Nephron (organoid): ENCODE results near the gene SUPT20H.

Experiments used
- H3K27ac Mint-ChIP-seq, 3 experiments: 2 replicates each; pipeline ENCODE4 v1.8.0; 2020; ENCODE audit warnings: mixed read lengths in 3 of 3, mild to moderate bottlenecking in 2 of 3, moderate library complexity in 1 of 3
- H3K27me3 Mint-ChIP-seq: 2 replicates; pipeline ENCODE4 v1.8.0; 2021; ENCODE audit warnings: low read depth, mild to moderate bottlenecking, moderate library complexity, mixed read lengths
- H3K36me3 Mint-ChIP-seq: 2 replicates; pipeline ENCODE4 v1.8.0; 2020; ENCODE audit warnings: low read depth, mixed read lengths
- H3K4me1 Mint-ChIP-seq: 2 replicates; pipeline ENCODE4 v1.8.0; 2020; ENCODE audit warnings: mixed read lengths
- H3K4me3 Mint-ChIP-seq, 3 experiments: 2 replicates each; pipeline ENCODE4 v1.8.0; 2020; ENCODE audit warnings: mild to moderate bottlenecking in 3 of 3, mixed read lengths in 3 of 3, moderate library complexity in 2 of 3
- H3K9me3 Mint-ChIP-seq: 2 replicates; pipeline ENCODE4 v1.8.0; 2020; ENCODE audit warnings: mixed read lengths
- TF ChIP-seq, protein P1 (sequence below), 3 experiments: fragments of 200-600 bp; sonication (generic); IDR thresholded peaks; one replicate each; pipeline ENCODE4 v1.5.0; 2021; ENCODE audit warnings: antibody characterized with exemption in 3 of 3; ENCODE audit not compliant: unreplicated experiment in 3 of 3

Gene SUPT20H

GRCh38 chr13:36979361-36980050 lies 80.0 kb downstream of the SUPT20H start:
- TF ChIP-seq, protein P1, sequence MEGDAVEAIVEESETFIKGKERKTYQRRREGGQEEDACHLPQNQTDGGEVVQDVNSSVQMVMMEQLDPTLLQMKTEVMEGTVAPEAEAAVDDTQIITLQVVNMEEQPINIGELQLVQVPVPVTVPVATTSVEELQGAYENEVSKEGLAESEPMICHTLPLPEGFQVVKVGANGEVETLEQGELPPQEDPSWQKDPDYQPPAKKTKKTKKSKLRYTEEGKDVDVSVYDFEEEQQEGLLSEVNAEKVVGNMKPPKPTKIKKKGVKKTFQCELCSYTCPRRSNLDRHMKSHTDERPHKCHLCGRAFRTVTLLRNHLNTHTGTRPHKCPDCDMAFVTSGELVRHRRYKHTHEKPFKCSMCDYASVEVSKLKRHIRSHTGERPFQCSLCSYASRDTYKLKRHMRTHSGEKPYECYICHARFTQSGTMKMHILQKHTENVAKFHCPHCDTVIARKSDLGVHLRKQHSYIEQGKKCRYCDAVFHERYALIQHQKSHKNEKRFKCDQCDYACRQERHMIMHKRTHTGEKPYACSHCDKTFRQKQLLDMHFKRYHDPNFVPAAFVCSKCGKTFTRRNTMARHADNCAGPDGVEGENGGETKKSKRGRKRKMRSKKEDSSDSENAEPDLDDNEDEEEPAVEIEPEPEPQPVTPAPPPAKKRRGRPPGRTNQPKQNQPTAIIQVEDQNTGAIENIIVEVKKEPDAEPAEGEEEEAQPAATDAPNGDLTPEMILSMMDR (IDR thresholded peaks at IDR 0.05; ENCODE audit: unreplicated experiment in 3 of 3): no peak
- H3K36me3 Mint-ChIP-seq: peaks cover 46% of the 10 kb centered on the region

DNA sequence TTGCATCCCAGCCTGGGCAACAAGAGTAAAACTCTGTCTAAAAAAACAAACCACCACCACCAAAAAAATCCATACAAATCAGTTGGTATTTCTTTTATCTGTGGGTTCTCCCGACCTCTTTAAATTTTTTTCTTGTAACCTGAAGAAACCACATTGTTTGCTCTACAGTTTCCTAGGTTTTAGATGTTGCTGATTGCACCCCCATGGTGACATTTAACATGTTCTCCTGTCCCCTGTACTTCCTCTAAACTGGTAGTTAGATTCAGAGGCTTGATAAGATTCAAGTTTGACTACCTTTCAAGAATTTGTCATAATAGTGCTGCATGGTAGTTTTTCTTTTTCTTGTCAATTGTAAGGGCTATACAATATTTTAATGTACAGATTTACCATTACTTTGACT lies 84.3 kb downstream of the SUPT20H start:
- H3K27me3 Mint-ChIP-seq: no peaks in the 10 kb centered on the region
- H3K9me3 Mint-ChIP-seq: peaks cover 19% of the 10 kb centered on the region
- TF ChIP-seq, protein P1 (IDR thresholded peaks at IDR 0.05; ENCODE audit: unreplicated experiment in 3 of 3): no peak
- H3K4me1 Mint-ChIP-seq: no peaks in the 10 kb centered on the region
- H3K4me3 Mint-ChIP-seq: no peak overlapping the region
- H3K36me3 Mint-ChIP-seq: peaks cover 63% of the 10 kb centered on the region
- H3K27ac Mint-ChIP-seq: no peak overlapping the region

More at GRCh38 chr13:36979361-36980050, 80.0 kb downstream of the SUPT20H start:
- Mint-ChIP-seq H3K4me3 (no peak overlapping the region), H3K27me3 (no peaks in the 10 kb centered on the region), H3K27ac (no peak overlapping the region), H3K9me3 (peaks cover 3% of the 10 kb centered on the region), H3K4me1 (no peaks in the 10 kb centered on the region)

DNA sequence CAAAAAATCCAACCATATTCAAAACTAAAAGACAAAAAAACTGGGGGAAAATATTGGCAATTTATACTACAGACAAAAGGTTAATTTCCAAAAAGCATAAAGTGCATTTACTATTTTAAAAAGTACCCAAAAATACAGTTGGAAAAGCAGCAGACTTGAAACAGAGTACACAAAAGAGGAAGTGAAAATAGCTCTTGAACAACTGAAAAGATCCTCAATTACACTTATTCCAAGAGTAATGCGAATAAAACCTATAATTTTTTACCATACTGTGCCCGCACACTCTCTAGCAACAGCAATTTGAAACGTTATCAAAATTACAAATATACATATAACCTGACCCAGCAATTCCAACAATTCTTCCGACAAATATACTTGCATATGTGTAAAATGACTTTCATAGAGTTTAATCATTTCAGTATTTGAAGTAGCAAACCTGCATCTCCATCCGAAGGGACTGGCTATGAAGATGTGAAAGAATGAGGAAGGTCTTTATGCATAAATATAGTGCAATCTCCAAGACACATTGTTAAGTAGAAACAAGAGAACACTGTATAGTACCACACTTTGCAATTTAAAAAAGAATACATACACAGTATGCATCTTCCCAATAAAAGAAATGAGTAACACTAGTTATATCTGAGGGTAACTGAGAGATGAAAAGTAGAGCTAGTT lies 85.7 kb downstream of the SUPT20H start:
- H3K9me3 Mint-ChIP-seq: peaks cover 19% of the 10 kb centered on the region
- H3K4me1 Mint-ChIP-seq: no peaks in the 10 kb centered on the region
- no peak overlapping the region for H3K4me3 Mint-ChIP-seq
- H3K36me3 Mint-ChIP-seq: peaks cover 62% of the 10 kb centered on the region
- no peak overlapping the region for H3K27ac Mint-ChIP-seq
- no peaks in the 10 kb centered on the region for H3K27me3 Mint-ChIP-seq
- TF ChIP-seq, protein P1 (IDR thresholded peaks at IDR 0.05; ENCODE audit: unreplicated experiment in 3 of 3): no peak

DNA sequence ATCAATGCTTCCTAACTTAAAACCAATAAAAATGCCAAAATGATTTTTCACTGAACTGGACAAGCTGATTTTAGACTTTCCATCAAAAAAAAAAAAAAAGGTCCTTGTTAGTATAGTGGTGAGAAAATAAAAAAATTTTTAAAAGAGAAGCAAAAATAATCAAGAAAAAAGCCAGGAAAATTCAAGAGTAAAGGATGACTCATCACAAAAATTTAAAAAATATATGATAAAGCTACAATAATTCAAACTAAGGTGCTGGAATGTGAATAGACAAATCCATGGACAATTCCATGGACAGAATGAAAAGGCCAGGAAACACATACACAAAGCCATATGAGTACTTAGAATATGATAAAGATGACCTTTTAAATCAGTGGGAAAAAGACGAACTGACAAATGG lies 86.5 kb downstream of the SUPT20H start:
- Mint-ChIP-seq H3K36me3 (peaks cover 68% of the 10 kb centered on the region), H3K9me3 (peaks cover 19% of the 10 kb centered on the region), H3K4me3 (no peak overlapping the region), H3K27ac (no peak overlapping the region), H3K4me1 (no peaks in the 10 kb centered on the region), H3K27me3 (no peaks in the 10 kb centered on the region)
- TF ChIP-seq, protein P1 (IDR thresholded peaks at IDR 0.05; ENCODE audit: unreplicated experiment in 3 of 3): no peak

GRCh38 chr13:36966404-36966803 lies 93.1 kb downstream of the SUPT20H start:
- Mint-ChIP-seq H3K4me1 (no peaks in the 10 kb centered on the region), H3K9me3 (no peaks in the 10 kb centered on the region), H3K27me3 (no peaks in the 10 kb centered on the region), H3K4me3 (no peak overlapping the region), H3K27ac (no peak overlapping the region), H3K36me3 (peaks cover 57% of the 10 kb centered on the region)
- TF ChIP-seq, protein P1 (IDR thresholded peaks at IDR 0.05; ENCODE audit: unreplicated experiment in 3 of 3): no peak
